ENCODE measurements around the gene IFT43.

Gene IFT43

GRCh38 chr14:76056128-76056527 is 70.6 kb downstream of the IFT43 start:
- TF ChIP-seq ZNF384 (IDR thresholded peaks at IDR 0.05) (no peak), NFRKB (IDR thresholded peaks at IDR 0.05) (no peak), ARNT (IDR thresholded peaks at IDR 0.05) (no peak), SUZ12 (IDR thresholded peaks at IDR 0.05) (no peak), TARDBP (IDR thresholded peaks at IDR 0.05) (no peak), FOXA1 (IDR thresholded peaks at IDR 0.05) (no peak), ELF4 (IDR thresholded peaks at IDR 0.05) (no peak), LEF1 (IDR thresholded peaks at IDR 0.05; ENCODE audit: borderline replicate concordance) (no peak), BHLHE40 (IDR thresholded peaks at IDR 0.05; ENCODE audit: borderline replicate concordance) (no peak)
- TF ChIP-seq, protein P1, sequence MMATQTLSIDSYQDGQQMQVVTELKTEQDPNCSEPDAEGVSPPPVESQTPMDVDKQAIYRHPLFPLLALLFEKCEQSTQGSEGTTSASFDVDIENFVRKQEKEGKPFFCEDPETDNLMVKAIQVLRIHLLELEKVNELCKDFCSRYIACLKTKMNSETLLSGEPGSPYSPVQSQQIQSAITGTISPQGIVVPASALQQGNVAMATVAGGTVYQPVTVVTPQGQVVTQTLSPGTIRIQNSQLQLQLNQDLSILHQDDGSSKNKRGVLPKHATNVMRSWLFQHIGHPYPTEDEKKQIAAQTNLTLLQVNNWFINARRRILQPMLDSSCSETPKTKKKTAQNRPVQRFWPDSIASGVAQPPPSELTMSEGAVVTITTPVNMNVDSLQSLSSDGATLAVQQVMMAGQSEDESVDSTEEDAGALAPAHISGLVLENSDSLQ (IDR thresholded peaks at IDR 0.05): no peak
- CTCF ChIA-PET: interaction anchor here (0.6 to 0.7 kb wide), 5 partner anchors 17 to 656 kb away, joined by 3 to 4 read pairs (median 3); no protein-coding TSS in a partner anchor
- POLR2A ChIA-PET: no interaction called here
- peak; percentile 36 for DNase-seq (ENCODE audit: extremely low spot score)

- POLR2A ChIA-PET: no interaction called here
- TF ChIP-seq SUZ12 (IDR thresholded peaks at IDR 0.05): no peak
- TF ChIP-seq BHLHE40 (IDR thresholded peaks at IDR 0.05; ENCODE audit: borderline replicate concordance): no peak
- TF ChIP-seq NFRKB (IDR thresholded peaks at IDR 0.05): no peak
- TF ChIP-seq CTBP1 (IDR thresholded peaks at IDR 0.05; ENCODE audit: borderline replicate concordance): no peak
- TF ChIP-seq L3MBTL2 (conservative IDR thresholded peaks at IDR 0.05): no peak
- no peak for TF ChIP-seq HDGF (IDR thresholded peaks at IDR 0.05; ENCODE audit: borderline replicate concordance)
- no peak for TF ChIP-seq ARNT (IDR thresholded peaks at IDR 0.05)
- no peak for TF ChIP-seq TARDBP (IDR thresholded peaks at IDR 0.05)
- TF ChIP-seq SP1 (IDR thresholded peaks at IDR 0.05): no peak
- TF ChIP-seq FOXM1 (IDR thresholded peaks at IDR 0.05; ENCODE audit: borderline replicate concordance): no peak
- TF ChIP-seq ZNF384 (IDR thresholded peaks at IDR 0.05): no peak
- no peak for TF ChIP-seq LEF1 (IDR thresholded peaks at IDR 0.05; ENCODE audit: borderline replicate concordance)
- TF ChIP-seq, protein P1 (IDR thresholded peaks at IDR 0.05): no peak
- no peak for TF ChIP-seq ELF4 (IDR thresholded peaks at IDR 0.05)
- TF ChIP-seq FOXA1 (IDR thresholded peaks at IDR 0.05): no peak
- CTCF ChIA-PET: no interaction called here
Measured at GRCh38 chr14:76057914-76058313, 72.4 kb downstream of the IFT43 start.

DNA sequence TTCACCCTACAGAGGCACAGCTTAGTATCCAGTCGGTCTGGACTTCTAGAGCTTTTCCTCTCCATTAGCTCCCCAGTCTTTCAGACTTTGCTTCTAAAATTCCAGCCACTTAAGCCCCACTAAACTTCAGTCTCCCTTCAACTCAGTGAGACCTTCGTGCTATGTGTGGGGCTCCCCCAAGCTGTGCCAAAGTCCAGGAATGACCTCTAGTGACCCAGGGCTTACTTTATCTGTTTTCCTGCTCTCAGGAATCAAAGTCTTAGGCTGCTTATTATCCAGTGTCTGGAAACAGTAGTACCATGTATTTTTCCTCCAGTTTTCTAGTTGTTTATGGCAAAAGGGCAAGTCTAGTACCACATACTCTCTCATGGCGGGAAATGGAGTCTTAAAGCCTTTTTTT is 77.8 kb downstream of the IFT43 start:
- POLR2A ChIA-PET: no interaction called here
- CTCF ChIA-PET: no interaction called here
- DNase-seq (ENCODE audit: extremely low spot score): no peak
- TF ChIP-seq HDGF (IDR thresholded peaks at IDR 0.05; ENCODE audit: borderline replicate concordance) (no peak), TARDBP (IDR thresholded peaks at IDR 0.05) (no peak), FOXK2 (IDR thresholded peaks at IDR 0.05) (no peak), ARNT (IDR thresholded peaks at IDR 0.05) (no peak), FOXA1 (IDR thresholded peaks at IDR 0.05) (no peak), L3MBTL2 (conservative IDR thresholded peaks at IDR 0.05) (no peak), NFRKB (IDR thresholded peaks at IDR 0.05) (no peak), ZNF384 (IDR thresholded peaks at IDR 0.05) (no peak), CTBP1 (IDR thresholded peaks at IDR 0.05; ENCODE audit: borderline replicate concordance) (no peak)

More at GRCh38 chr14:76057914-76058313, 72.4 kb downstream of the IFT43 start:
- no peak for DNase-seq (ENCODE audit: extremely low spot score)

GRCh38 chr14:76065519-76065918 is 80.0 kb downstream of the IFT43 start:
- TF ChIP-seq ELF4 (IDR thresholded peaks at IDR 0.05) (no peak), FOXM1 (IDR thresholded peaks at IDR 0.05; ENCODE audit: borderline replicate concordance) (no peak), BHLHE40 (IDR thresholded peaks at IDR 0.05; ENCODE audit: borderline replicate concordance) (no peak), CTBP1 (IDR thresholded peaks at IDR 0.05; ENCODE audit: borderline replicate concordance) (no peak), ARNT (IDR thresholded peaks at IDR 0.05) (no peak), FOXK2 (IDR thresholded peaks at IDR 0.05) (no peak), SP1 (IDR thresholded peaks at IDR 0.05) (no peak), TARDBP (IDR thresholded peaks at IDR 0.05) (no peak), L3MBTL2 (conservative IDR thresholded peaks at IDR 0.05) (no peak)
- TF ChIP-seq, protein P1 (IDR thresholded peaks at IDR 0.05): no peak
- ChIA-PET POLR2A (no interaction called here), CTCF (interaction anchor here (1.1 kb wide), 1 partner anchor 15 kb away, joined by 3 read pairs; no protein-coding TSS in a partner anchor)
- no peak for DNase-seq (ENCODE audit: extremely low spot score)

DNA sequence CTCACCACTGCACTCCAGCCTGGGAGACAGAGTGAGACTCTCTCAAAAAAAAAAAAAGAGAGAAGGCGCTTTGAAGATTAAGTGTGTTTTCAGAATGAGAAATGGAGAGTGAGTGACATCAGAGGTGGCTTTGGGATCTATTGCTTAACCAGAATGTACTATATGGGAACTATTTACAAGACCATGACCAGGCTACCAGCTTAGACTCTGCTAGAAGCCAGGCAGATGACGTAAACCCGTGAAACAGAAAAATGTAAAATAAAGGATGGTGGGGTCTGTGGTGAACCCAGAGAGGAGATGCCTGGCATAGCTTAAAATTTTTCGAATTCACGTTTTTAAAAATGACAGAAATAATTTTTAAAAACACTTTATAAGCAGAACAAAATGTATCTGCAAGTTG is 82.0 kb downstream of the IFT43 start:
- POLR2A ChIA-PET: no interaction called here
- TF ChIP-seq LEF1 (IDR thresholded peaks at IDR 0.05; ENCODE audit: borderline replicate concordance) (no peak), SP1 (IDR thresholded peaks at IDR 0.05) (no peak), ZNF384 (IDR thresholded peaks at IDR 0.05) (no peak), ARNT (IDR thresholded peaks at IDR 0.05) (no peak)
- no peak for DNase-seq (ENCODE audit: extremely low spot score)
- CTCF ChIA-PET: interaction anchor here (0.7 to 1.4 kb wide), 3 partner anchors 17 to 54 kb away, joined by 3 to 4 read pairs (median 3); no protein-coding TSS in a partner anchor

GRCh38 chr14:76073717-76074116 is 88.2 kb downstream of the IFT43 start:
- no peak for TF ChIP-seq ELF4 (IDR thresholded peaks at IDR 0.05)
- no peak for TF ChIP-seq FOXK2 (IDR thresholded peaks at IDR 0.05)
- TF ChIP-seq, protein P1 (IDR thresholded peaks at IDR 0.05): no peak
- TF ChIP-seq TARDBP (IDR thresholded peaks at IDR 0.05): no peak
- TF ChIP-seq BHLHE40 (IDR thresholded peaks at IDR 0.05; ENCODE audit: borderline replicate concordance): no peak
- no peak for TF ChIP-seq ARNT (IDR thresholded peaks at IDR 0.05)
- TF ChIP-seq SUZ12 (IDR thresholded peaks at IDR 0.05): no peak
- TF ChIP-seq FOXM1 (IDR thresholded peaks at IDR 0.05; ENCODE audit: borderline replicate concordance): no peak
- TF ChIP-seq NFRKB (IDR thresholded peaks at IDR 0.05): no peak
- no peak for DNase-seq (ENCODE audit: extremely low spot score)
- ChIA-PET CTCF (no interaction called here), POLR2A (no interaction called here)

All from HEK293T (cell line).